T-cell (primary cell): ENCODE data around the gene TLDC2. TPM values are rescaled to one million over a fixed set of nuclear protein-coding genes. Genes with fewer than 3 reads are reported as not detected.
"Not testable (repeated sequence)": the region's sequence is repeated elsewhere in the genome, so short reads cannot be mapped to it uniquely, and the experiment has no call there.

Experiments
- ATAC-seq, 4 experiments: fragments of 200-7000 bp in 3 of 4; fragments of 150-1000 bp in 1 of 4; cut with Tn5 transposase; replicated peaks in 1 of 4; 1 replicate in 3 of 4; 2 replicates in 1 of 4; pipeline ENCODE4 v1.10.0; 2021; ENCODE audit warnings: moderate library complexity in 3 of 4, mild to moderate bottlenecking in 2 of 4, moderate number of reproducible peaks in 1 of 4
- CTCF ChIA-PET, 2 donors: fragments of 300-600 bp; sonication (Branson Sonifier 250); formaldehyde crosslinking; loops; one replicate each; lab custom pipeline; 2022; ENCODE audit warnings: antibody characterized with exemption in 2 of 2; lab: Charles Lee
- POLR2A ChIA-PET, 2 donors: fragments of 300-600 bp; sonication (Branson Sonifier 250); formaldehyde crosslinking; loops; one replicate each; lab custom pipeline; 2022; ENCODE audit warnings: antibody characterized with exemption in 2 of 2; lab: Charles Lee
- DNase-seq, 35 experiments: peaks; one replicate each; pipeline versions ENCODE4 v3.0.0 to v3.0.0-alpha.2; 2013 to 2023
- H3K27ac ChIP-seq: one replicate; pipeline ENCODE4 v1.5.1; 2013; ENCODE audit warnings: low read length
- H3K27me3 ChIP-seq, 2 experiments: replicated peaks in 1 of 2; 1 replicate in 1 of 2; 2 replicates in 1 of 2; pipeline versions ENCODE4 v1.6.1 to v1.7.0; 2013; ENCODE audit warnings: low read length in 1 of 2, mixed read lengths in 1 of 2; ENCODE audit not compliant: control insufficient read depth in 2 of 2, insufficient read depth in 2 of 2; ENCODE audit errors: extremely low read depth in 1 of 2
- H3K36me3 ChIP-seq, 2 donors: 1 replicate in 1 of 2; 2 replicates in 1 of 2; pipeline versions ENCODE4 v1.6.1 to v1.7.0; 2013; ENCODE audit warnings: low read length in 1 of 2; ENCODE audit not compliant: control insufficient read depth in 2 of 2, insufficient read depth in 1 of 2; ENCODE audit errors: extremely low read depth in 1 of 2
- H3K4me1 ChIP-seq, 2 experiments: 1 replicate in 1 of 2; 2 replicates in 1 of 2; pipeline versions ENCODE4 v1.6.1 to v1.7.0; 2013; ENCODE audit warnings: low read length in 2 of 2, mixed read lengths in 1 of 2; ENCODE audit not compliant: insufficient read depth in 2 of 2, control insufficient read depth in 1 of 2; ENCODE audit errors: extremely low read depth in 1 of 2
- H3K4me3 ChIP-seq, 2 donors: 1 replicate in 1 of 2; 2 replicates in 1 of 2; pipeline versions ENCODE4 v1.5.1 to v1.7.0; 2013; ENCODE audit warnings: mild to moderate bottlenecking in 2 of 2, low read length in 1 of 2, moderate library complexity in 1 of 2; ENCODE audit not compliant: control insufficient read depth in 1 of 2; ENCODE audit errors: extremely low read depth in 1 of 2
- H3K9me3 ChIP-seq: 2 replicates; pipeline ENCODE4 v1.7.0; 2013
- H3K27ac Mint-ChIP-seq, 2 donors: one replicate each; pipeline ENCODE4 v1.8.0; 2020 to 2021; ENCODE audit warnings: mild to moderate bottlenecking in 2 of 2, mixed read lengths in 2 of 2
- H3K27me3 Mint-ChIP-seq, 2 donors: one replicate each; pipeline ENCODE4 v1.8.0; 2021 to 2022; ENCODE audit warnings: mixed read lengths in 2 of 2
- H3K36me3 Mint-ChIP-seq: one replicate; pipeline ENCODE4 v1.8.0; 2021; ENCODE audit warnings: mixed read lengths
- H3K4me1 Mint-ChIP-seq, 3 donors: one replicate each; pipeline ENCODE4 v1.8.0; 2020 to 2022; ENCODE audit warnings: mixed read lengths in 3 of 3, mild to moderate bottlenecking in 1 of 3
- H3K4me3 Mint-ChIP-seq, 3 donors: one replicate each; pipeline ENCODE4 v1.8.0; 2020 to 2022; ENCODE audit warnings: mild to moderate bottlenecking in 3 of 3, mixed read lengths in 3 of 3, moderate library complexity in 3 of 3
- H3K9me3 Mint-ChIP-seq, 3 donors: one replicate each; pipeline ENCODE4 v1.8.0; 2020 to 2022; ENCODE audit warnings: mixed read lengths in 3 of 3
- WGBS: methylation state at CpG from one replicate; pipeline ENCODE4 v1.1.5; 2013; ENCODE audit warnings: missing lambda C conversion rate; ENCODE audit not compliant: insufficient coverage; 5-methylcytosine and 5-hydroxymethylcytosine counted together
- total RNA-seq, 35 experiments: library from RNA in 6 of 35; stranded (reverse) in 6 of 35; fragments of 120-200 nt in 1 of 35; gene quantifications; one replicate each; pipeline versions ENCODE4 v1.2.1 to v1.2.4 and lab custom pipeline; 2013 to 2026

Gene TLDC2
- total RNA-seq, 5 donors from 2014 or later (not counting 1 experiment from before 2014, with no cell fraction given), result 0.33 TPM; not detected in 4

DNA sequence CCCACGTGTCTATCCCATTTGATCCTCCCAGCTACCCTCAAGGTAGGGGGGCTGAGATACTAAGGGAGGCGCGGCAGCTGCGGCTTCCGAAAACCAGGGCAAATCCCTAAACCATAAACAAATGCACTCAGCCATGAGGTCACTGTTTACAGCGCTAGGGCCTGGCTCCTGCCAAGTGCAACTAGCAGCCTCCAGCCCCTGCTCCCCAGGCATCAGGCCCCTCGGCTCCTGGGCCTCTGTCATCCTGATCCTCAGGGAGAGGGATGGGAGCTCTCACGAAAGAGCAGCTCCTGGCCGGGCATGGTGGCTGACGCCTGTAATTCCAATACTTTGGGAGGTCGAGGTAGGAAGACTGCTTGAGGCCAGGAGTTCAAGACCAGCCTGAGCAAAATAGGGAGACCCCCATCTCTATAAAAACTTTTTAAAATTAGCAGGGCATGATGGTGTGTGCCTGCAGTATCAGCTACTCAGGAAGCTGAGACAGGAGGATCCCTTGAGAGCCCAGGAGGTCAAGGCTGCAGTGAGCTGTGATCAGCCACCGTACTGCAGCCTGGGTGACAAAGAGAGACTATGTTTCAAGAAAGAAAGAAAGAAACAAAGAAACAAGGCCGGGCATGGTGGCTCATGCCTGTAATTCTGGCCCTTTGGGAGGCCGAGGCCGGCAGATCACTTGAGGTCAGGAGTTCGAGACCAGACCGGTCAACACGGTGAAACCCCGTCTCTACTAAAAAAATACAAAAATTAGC lies 42.5 kb upstream of the TLDC2 start:
- Mint-ChIP-seq H3K36me3 (no peaks in the 10 kb centered on the region), H3K4me3 (no peak overlapping the region), H3K4me1 (peaks cover 5 to 15% (median 8%) of the 10 kb centered on the region in 3 donors), H3K27me3 (no peaks in the 10 kb centered on the region), H3K27ac (no peak overlapping the region), H3K9me3 (no peaks in the 10 kb centered on the region)
- ChIA-PET POLR2A (no interaction called here), CTCF (interaction anchor here in 1 of 2 donors (0.7 kb wide), 1 partner anchor 12 kb away, joined by 5 read pairs; no protein-coding TSS in a partner anchor)
- Histone ChIP-seq H3K27ac (no peak overlapping the region), H3K9me3 (no peaks in the 10 kb centered on the region), H3K4me1 (peaks cover 0 to 14% of the 10 kb centered on the region in 2 experiments), H3K4me3 (no peak overlapping the region), H3K27me3 (no peaks in the 10 kb centered on the region), H3K36me3 (no peaks in the 10 kb centered on the region)
- ATAC-seq (no peak), DNase-seq (no peak)
- 99% methylated on average over 9 of the region's 19 CpGs for WGBS

DNA sequence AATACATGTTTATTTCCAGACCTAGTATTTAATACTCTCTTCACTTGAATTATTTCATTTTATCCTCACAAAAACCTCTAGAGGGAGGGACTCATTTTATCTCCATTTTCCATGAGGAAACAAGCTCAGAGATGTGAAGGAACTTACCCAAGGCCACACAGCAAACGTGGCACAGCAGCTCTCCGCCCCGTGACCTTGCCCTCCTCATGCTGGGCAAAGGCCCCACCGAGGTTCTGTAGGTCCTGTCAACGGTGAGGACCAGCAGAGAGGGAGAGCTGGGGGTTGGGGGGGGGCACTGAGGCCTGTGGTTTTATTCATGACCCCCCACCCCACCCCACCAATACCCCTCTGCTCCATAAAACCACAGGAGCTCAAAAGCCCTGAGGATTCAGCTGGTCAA lies 40.9 kb upstream of the TLDC2 start:
- Mint-ChIP-seq H3K4me1 (peaks cover 5 to 15% (median 8%) of the 10 kb centered on the region in 3 donors), H3K4me3 (peak overlapping the region; percentile 71 to 78 (median 75)), H3K27ac (no peak overlapping the region), H3K27me3 (no peaks in the 10 kb centered on the region), H3K36me3 (no peaks in the 10 kb centered on the region), H3K9me3 (no peaks in the 10 kb centered on the region)
- H3K27ac ChIP-seq, result no peak overlapping the region
- H3K4me1 ChIP-seq, result peaks cover 0 to 14% of the 10 kb centered on the region in 2 experiments
- H3K9me3 ChIP-seq, result no peaks in the 10 kb centered on the region
- ChIA-PET CTCF (interaction anchor here (0.5 to 0.7 kb wide), 3 partner anchors 81 to 244 kb away, joined by 3 to 4 read pairs (median 3); no protein-coding TSS in a partner anchor), POLR2A (interaction anchor here (0.6 kb wide), 3 partner anchors 23 to 146 kb away, joined by 3 to 6 read pairs (median 4); no protein-coding TSS in a partner anchor)
- no peaks in the 10 kb centered on the region for H3K36me3 ChIP-seq
- 93% methylated on average over 3 of the region's 5 CpGs for WGBS
- ATAC-seq, result no peak
- no peak for DNase-seq
- no peaks in the 10 kb centered on the region for H3K27me3 ChIP-seq
- peak overlapping the region; percentile 48 to 60 for H3K4me3 ChIP-seq

DNA sequence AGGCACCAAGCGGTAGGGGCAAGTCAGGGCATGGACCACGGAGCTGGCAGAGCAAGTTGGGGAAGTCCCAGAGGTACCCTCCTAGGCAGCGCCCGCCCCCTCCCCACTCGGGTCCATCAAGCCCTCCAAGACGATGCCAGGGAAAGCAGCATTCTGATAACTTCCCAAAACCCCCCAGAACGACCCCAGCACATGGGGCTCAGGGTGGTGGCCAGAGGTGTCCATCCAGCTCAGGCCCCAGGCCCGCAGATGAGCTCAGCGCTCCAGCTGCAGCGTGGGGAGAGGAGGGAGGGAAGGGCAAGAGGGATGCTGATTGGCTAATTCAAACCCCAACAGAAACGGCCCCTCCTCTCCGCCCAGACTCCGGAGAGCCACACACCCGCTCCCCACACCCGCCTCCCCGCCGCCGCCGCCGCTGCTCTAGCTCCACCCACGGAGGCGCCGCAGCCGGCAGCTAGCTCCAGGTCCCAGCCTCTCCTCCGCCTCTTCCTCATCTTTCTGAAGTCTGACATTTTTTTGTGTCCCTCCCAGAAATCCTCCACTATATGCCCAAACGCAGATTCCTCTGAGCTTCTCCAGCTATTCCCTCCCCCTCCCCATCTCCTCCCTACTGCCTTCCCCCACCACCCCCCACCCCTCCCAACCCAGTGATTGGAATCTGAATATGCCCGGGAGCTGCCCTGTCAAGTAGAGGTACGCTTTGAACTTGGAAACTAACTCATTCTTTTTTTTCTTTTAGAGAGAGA lies 40.3 kb upstream of the TLDC2 start:
- 2% methylated on average over 19 of the region's 28 CpGs for WGBS
- POLR2A ChIA-PET, result interaction anchor here (0.6 to 0.7 kb wide), 3 partner anchors 146 to 1752 kb away, joined by 5 to 8 read pairs (median 6); no protein-coding TSS in a partner anchor
- DNase-seq (peak; percentile 55 to 87 (median 78)), ATAC-seq (peak; percentile 99 to 100 (median 100))
- Histone ChIP-seq H3K27me3 (no peaks in the 10 kb centered on the region), H3K27ac (no peak overlapping the region), H3K4me1 (peaks cover 0 to 14% of the 10 kb centered on the region in 2 experiments), H3K9me3 (no peaks in the 10 kb centered on the region), H3K36me3 (no peaks in the 10 kb centered on the region), H3K4me3 (peak overlapping the region; percentile 48 to 60)
- Mint-ChIP-seq H3K4me1 (peaks cover 5 to 15% (median 8%) of the 10 kb centered on the region in 3 donors), H3K27ac (peak overlapping the region in 1 of 2 donors; percentile 58), H3K9me3 (no peaks in the 10 kb centered on the region), H3K36me3 (no peaks in the 10 kb centered on the region), H3K27me3 (no peaks in the 10 kb centered on the region), H3K4me3 (peak overlapping the region; percentile 71 to 78 (median 75))
- CTCF ChIA-PET, result interaction anchor here (0.6 to 1.2 kb wide), 10 partner anchors 27 to 1165 kb away, joined by 3 to 8 read pairs (median 4); partner anchors contain the start of gene SLA2 (in 1 of the 2)

DNA sequence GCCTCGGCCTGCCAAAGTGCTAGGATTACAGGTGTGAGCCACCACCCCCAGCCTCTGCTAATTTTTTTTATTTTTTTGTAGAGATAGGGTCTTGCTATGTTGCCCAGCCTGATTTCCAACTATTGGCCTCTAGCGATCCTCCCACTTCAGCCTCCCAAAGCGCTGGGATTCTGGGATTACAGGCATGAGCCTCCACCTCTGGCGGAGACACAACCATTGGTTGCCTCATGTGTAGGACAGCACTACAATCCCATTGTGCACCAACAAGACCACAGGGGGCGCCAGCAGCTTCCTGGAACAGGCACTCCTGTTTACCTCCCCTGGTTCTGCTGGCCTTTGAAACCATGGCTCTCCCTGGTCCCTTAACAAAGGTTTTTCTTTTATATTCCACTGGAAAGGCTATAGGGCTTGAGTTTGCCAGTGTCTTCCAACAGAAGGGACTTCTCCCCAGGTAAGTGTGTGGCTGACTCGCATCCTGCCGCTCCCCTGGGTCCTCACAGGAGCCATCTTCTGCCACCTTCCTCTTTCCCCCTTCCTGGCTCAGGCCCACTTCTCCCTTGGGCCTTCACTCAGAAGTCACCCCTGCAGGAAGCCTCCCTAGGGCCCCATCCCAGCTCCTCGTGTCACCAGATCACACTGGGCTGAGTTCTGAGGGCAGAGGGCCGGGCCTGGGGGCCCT lies 39.2 kb upstream of the TLDC2 start:
- no peaks in the 10 kb centered on the region for H3K36me3 ChIP-seq
- peak overlapping the region in 2 of 3 donors; percentile 17 to 78 for H3K4me3 Mint-ChIP-seq
- no peaks in the 10 kb centered on the region for H3K27me3 Mint-ChIP-seq
- H3K4me3 ChIP-seq, result no peak overlapping the region
- no peaks in the 10 kb centered on the region for H3K9me3 ChIP-seq
- no peaks in the 10 kb centered on the region for H3K36me3 Mint-ChIP-seq
- H3K27me3 ChIP-seq, result no peaks in the 10 kb centered on the region
- 84% methylated on average over 5 of the region's 9 CpGs for WGBS
- H3K27ac Mint-ChIP-seq, result no peak overlapping the region
- no peak overlapping the region for H3K27ac ChIP-seq
- ATAC-seq (no peak), DNase-seq (peak in 24 of 35 experiments; percentile 12 to 55 (median 30))
- CTCF ChIA-PET, result interaction anchor here (0.5 to 1.2 kb wide), 8 partner anchors 29 to 631 kb away, joined by 3 to 8 read pairs (median 4); partner anchors contain the start of gene SLA2 (in 1 of the 2)
- POLR2A ChIA-PET, result interaction anchor here in 1 of 2 donors (0.6 kb wide), 2 partner anchors 256 to 1353 kb away, joined by 3 to 6 read pairs; no protein-coding TSS in a partner anchor
- peaks cover 0 to 15% of the 10 kb centered on the region in 2 experiments for H3K4me1 ChIP-seq
- peaks cover 10 to 19% (median 11%) of the 10 kb centered on the region in 3 donors for H3K4me1 Mint-ChIP-seq
- H3K9me3 Mint-ChIP-seq, result no peaks in the 10 kb centered on the region

DNA sequence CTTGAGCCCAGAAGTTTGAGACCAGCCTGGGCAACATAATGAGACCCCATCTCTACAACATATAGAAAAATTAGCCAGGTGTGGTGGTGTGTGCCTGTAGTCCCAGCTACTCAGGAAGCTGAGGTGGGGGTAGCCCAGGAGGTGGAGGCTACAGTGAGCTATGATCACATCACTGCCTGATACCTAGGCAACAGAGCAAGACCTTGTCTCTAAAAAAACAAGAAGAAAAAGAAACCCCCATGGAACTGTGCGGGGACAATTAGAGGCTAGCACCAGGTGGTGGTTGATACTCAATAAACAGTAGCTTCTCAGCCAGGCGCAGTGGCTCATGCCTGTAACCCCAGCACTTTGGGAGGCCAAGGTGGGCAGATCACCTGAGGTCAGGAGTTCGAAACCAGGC lies 37.6 kb upstream of the TLDC2 start:
- WGBS, result 100% methylated on average over 1 of the region's 3 CpGs
- POLR2A ChIA-PET, result interaction anchor here in 1 of 2 donors (0.7 to 0.9 kb wide), 2 partner anchors 18 to 42 kb away, joined by 3 to 5 read pairs; no protein-coding TSS in a partner anchor
- CTCF ChIA-PET, result interaction anchor here in 1 of 2 donors (0.8 kb wide), 1 partner anchor 1375 kb away, joined by 3 read pairs; no protein-coding TSS in a partner anchor
- not testable (repeated sequence) for H3K4me3 ChIP-seq, ATAC-seq, H3K27ac Mint-ChIP-seq, H3K36me3 Mint-ChIP-seq, H3K27me3 Mint-ChIP-seq, H3K4me3 Mint-ChIP-seq, H3K27ac ChIP-seq, H3K9me3 Mint-ChIP-seq, H3K27me3 ChIP-seq, DNase-seq, H3K36me3 ChIP-seq, H3K9me3 ChIP-seq
- peaks cover under 1 to 25% of the 10 kb centered on the region in 2 experiments for H3K4me1 ChIP-seq
- H3K4me1 Mint-ChIP-seq, result peaks cover 21 to 32% (median 24%) of the 10 kb centered on the region in 3 donors
